HK-2 (cell line): Measurements from ENCODE around the gene MAP3K7.
"Not testable (repeated sequence)": the region's sequence is repeated elsewhere in the genome, so short reads cannot be mapped to it uniquely, and the experiment has no call there.

Experiments used
- DNase-seq: peaks from one replicate; pipeline ENCODE4 v3.0.0-alpha.2; 2018; ENCODE audit not compliant: unreplicated experiment

Gene MAP3K7

DNA sequence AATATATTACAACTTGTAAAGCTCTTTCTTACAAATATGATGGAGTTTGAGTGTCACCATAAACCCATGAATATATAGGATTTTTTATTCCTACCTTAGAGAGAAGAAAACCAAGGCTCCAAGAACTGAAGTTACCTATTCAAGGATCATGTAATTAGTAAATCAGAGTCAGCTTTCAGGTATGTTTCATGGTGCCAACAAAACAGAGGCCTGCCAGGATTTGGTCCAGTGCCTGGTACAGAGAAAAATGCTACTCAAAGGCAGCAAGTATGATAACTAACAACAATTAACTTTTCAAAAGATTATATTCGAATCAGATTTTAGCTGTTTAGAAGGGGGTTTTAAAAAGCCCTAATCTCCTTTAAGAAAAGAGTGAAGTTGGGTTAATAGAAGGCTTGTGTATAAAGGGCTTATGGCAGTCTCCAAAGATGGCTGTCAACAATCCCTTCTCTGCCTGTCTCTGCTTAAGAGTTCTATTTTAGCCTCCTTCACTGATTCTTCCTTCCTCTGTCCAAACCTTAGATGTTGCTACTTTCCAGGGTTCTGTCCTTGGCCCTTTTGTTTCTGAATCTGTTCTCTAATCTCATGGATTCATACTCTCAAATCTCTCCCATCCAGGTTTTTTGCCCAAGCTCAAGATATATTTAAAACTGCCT is 7.8 kb downstream of the MAP3K7 start:
- DNase-seq = no peak

DNA sequence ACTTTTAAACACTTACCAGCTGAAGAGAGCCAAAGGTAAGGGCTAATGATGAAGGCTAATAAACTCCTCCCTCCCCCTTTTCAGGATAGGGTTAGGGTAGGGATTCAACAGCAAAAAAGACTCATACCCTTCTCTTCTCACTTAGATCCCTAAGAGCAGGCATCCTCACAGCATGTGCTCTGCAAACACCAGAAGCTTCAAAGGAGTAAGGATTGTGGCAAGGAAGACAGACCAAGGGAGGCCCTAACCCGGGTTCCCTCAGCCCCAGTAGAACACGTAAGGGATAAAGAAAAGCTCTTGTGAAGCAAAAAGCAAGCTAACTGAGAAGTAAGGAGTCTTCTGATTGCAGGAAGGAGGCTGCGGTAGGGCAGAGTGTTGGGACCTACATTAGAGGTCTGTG is 11.6 kb downstream of the MAP3K7 start:
- no peak for DNase-seq

DNA sequence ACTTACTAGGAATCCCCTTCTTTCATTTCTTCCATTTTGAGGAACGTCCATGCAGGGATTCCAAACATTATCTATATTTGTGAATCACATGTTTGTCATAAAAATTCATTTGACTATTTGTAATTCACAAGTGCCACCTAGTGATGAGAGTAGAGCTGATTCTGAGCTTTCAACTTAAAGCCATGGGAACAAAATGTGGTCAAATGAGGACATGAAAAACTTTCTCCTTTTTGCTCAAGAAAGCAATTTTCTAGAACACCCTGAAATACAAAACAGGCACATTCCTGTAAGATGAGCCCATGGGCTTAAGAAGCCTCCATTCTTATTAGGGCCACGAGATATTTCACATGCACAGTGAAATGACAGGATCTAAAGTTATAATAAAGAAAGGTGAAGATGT is 12.3 kb downstream of the MAP3K7 start:
- DNase-seq = no peak

DNA sequence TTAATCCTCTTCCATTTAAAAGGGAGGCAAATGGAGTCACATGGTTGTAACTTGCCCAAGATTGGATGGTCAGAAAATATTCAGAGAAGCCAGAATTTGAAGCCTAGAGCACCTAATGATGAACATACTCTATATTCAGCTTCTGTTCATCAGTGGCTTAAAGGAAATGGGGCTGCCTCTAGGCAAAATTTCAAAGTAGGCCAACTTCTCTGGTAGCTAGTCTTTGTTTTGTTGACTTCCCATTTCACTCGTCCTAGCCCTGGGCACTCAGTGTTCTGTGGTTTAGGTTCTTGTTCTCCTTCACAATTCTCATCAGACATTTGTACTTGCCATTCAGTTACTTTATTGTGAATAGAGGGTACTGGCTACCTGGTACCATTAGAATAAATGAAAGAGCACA is 13.2 kb downstream of the MAP3K7 start:
- DNase-seq = no peak

DNA sequence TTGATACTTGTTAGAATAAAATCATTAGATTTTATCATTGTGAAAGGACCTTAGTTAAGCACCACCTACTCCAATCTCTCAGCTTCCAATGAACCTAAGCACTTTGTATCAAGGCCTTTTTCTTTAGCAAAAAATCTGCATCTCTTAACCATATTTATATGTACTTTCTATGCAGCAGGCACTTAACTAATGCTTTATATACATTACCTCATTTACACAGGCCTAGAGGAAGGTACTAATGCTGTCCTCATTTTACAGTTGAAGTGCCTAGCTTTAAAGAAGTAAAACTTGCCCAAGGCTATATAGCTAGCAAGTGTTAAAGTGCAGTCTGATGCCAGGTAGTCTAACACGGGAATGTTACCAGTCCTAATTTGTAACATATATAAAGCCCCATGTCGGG is 14.0 kb downstream of the MAP3K7 start:
- DNase-seq = no peak

DNA sequence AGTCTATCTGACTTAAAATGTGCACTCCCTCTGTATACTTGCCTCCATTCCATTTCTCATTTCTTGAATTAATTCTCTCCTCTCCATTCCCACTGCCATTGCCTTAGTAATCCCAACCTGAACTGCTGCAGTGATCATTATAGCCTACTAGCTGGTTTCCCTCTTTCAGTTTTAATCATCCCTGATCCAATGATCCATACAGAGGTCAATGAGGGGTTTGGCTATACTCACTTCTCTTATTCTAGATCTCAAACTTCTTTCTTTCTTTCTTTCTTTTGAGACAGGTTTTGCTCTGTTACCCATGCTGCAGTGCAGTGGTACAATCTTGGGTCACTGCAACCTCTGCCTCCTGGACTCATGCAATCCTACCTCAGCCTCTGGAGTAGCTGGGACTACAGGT is 17.6 kb downstream of the MAP3K7 start:
- no peak for DNase-seq

DNA sequence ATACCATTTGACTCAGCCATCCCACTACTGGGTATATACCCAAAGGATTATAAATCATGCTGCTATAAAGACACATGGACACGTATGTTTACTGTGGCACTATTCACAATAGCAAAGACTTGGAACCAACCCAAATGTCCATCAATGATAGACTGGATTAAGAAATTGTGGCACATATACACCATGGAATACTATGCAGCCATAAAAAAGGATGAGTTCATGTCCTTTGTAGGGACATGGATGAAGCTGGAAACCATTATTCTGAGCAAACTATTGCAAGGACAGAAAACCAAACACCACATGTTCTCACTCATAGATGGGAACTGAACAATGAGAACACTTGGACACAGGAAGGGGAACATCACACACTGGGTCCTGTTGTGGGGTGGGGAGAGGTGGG is 19.2 kb downstream of the MAP3K7 start:
- DNase-seq = not testable (repeated sequence)

DNA sequence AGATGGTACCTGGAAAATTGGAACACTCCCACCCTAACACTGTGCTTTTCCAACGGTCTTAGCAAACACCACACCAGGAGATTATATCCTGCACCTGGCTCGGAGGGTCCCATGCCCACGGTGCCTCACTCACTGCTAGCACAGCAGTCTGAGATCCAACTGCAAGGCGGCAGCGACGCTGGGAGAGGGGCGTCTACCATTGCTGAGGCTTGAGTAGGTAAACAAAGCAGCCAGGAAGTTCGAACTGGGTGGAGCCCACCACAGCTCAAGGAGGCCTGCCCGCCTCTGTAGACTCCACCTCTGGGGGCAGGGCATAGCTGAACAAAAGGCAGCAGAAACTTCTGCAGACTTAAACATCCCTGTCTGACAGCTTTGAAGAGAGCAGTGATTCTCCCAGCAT is 24.5 kb downstream of the MAP3K7 start:
- DNase-seq = not testable (repeated sequence)

DNA sequence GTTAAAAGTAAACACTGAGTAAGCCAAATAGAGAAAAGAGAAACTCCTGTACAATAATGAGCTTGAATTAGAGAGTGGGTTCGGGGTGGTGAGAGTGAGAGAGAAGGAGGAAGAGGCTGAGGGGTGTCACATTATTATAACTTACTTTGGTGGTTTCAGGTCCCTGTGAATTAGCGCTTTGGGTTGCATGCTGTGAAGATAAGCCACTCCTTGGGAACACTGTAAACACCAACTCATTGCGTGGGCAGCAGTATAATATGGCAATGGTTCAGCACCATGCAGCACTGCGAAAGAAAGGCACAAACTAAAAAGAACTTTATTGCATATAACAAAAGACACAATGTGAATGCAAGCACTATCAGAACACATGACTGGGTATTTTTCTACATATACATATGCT is 26.9 kb downstream of the MAP3K7 start:
- no peak for DNase-seq

DNA sequence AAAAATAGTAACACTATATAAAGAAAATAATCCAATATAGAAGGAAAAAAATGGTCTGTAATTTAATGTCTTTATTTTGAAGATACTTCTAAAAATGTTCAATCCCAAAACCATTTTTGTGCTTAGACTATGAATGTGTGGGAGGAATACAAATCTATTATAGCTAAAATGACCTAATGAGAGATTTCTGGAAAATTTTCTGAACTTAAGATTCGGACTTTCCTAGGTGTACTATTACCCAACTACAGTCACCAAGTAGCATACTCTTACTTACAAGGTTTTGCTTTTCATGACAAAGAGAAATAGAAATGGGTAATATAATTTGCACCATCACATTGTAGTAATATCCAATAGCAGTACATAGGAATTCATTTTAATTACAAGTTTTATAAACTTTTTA is 29.9 kb downstream of the MAP3K7 start:
- DNase-seq = no peak

DNA sequence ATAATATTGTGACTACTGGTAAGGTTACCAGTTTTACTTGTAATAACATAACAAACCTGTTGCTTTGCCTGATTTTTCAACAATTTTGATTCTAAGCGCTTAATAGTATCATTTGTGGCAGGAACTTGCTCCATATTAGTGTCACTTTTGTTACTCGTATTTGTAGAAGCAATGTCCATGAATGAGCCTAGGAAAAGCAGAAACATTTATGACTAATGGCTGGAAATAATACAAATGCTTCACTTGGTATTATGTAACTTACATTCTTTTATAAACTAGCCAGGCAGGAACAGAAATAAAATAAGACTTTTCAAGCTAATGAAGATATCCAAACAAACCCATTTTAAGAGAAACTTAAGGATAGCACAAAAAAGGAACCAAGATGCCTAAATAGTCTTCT is 38.9 kb downstream of the MAP3K7 start:
- DNase-seq = no peak

DNA sequence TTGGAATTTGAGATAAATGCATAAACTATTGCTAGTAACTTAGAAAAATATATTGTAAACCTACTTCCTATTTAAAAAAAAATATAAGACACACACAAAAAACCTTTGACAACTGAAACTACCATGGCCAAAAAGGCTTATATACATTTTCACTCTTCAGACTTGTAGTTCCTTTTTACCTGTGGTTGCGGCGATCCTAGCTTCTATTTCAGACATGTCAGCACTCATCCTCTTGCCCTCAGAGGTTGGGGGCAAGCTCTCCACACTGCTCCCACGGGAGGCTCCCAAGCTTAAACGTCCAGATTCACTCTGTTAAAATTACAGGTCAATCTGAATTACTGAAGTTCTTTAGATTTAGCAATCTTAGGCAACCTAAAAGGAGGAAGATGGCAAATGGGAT is 39.8 kb downstream of the MAP3K7 start:
- DNase-seq = no peak

DNA sequence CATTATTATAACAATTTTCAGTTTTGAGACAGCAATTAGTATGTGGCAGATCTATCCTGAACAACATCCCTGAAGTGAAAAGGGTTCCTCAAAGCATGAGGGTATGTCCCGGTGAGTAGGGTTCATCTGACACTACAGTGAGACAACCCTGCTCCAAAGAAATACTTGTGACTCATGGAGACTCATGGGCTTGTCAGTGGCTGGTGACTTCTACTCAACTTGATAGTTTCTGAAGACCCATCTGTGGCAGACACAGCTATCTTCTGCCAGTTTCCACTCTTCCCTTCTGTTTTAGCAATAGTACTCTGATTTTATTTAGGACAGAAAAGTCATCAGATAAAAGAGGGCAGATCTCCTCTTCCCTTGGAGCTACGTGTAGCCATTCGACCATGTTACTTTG is 41.4 kb downstream of the MAP3K7 start:
- no peak for DNase-seq

DNA sequence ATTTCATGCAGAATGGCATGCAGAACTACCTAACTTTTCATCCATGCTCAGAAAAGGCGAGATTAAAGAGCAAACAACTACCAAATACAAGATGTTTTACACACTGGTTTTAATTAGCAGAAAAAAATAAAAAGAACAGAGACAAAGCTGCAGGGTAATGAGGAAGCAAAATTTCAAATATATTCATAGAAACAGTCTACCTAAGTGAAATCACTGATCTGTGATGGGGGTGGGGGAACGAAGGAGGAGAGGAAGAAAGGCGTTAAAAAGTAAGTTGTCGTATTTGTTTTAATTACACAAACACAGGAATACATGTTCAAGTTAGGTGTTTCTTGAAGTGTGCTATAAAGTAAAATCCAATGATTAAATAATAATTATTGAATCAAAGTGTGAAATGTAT is 42.1 kb downstream of the MAP3K7 start:
- no peak for DNase-seq

DNA sequence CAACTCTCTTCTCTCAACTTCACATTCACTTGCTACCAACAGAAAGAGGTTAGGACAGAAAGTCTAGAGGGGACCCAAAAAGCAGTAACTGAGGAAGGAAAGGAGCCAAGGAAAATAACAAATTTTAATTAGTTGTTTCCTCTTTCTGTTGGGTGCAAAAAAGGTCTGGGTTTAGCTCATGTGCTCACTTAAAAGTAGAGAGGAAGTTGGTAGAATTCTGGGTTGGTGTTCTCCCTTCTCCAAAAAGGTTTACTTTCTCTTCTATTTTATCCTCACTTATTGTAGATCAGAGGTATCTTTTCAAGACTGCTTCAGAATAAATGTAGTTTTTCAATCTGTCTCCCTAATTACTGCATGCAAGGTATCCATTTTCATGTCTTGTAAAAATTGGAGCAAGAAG is 42.8 kb downstream of the MAP3K7 start:
- no peak for DNase-seq

DNA sequence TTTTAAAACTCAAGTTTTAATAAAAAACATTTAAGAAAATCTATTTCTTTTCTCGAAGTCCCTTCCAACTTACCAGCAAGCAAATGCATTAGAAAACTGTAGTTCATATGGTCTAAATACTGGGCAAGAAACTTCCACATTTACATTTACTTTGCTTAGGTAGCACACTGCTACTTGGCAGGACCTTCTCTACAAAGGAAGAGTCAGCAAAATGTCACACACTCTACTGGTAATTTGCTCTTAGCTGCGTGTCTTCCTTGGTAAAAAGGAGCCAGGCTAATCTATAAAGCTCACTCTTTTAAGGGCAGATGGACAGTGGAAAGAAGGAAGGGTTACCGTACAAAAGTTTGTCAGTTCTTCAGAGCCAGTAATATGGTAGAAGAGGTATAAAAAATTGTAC is 45.7 kb downstream of the MAP3K7 start:
- DNase-seq = no peak

DNA sequence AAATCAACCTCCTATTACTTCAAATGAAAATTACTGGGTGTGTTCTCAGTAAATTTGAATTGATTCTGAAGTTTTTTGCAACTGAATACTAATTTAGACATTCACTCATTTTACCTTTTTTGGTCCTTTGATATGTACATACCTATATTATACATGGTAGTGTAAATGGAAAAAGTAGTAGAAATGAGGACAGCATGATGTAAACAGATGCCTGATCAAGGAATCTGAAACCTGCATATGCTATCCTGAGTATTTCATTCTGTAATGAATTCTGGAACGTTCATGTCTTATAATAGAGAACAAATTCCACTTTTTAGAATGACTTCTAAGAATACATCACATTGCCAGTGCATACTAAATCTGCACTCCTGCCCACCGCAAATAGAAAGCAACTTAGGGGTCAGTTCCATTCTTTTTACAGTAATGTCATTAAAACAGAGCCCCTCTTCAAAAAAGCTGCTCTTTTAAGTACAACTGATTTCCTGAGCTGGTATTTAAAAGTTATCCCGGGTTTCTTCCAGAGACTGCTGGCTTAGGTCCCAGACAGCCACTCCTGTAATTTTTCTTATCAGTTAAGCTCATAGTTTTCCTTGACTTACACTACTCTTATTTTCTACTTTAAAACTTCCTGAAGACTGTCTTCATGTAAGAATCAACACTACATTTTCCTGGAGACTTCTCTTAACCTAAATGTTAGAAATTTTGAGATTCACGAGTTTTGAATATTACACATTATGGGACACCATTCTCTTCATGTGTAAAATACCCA is 48.4 kb downstream of the MAP3K7 start:
- DNase-seq = no peak

DNA sequence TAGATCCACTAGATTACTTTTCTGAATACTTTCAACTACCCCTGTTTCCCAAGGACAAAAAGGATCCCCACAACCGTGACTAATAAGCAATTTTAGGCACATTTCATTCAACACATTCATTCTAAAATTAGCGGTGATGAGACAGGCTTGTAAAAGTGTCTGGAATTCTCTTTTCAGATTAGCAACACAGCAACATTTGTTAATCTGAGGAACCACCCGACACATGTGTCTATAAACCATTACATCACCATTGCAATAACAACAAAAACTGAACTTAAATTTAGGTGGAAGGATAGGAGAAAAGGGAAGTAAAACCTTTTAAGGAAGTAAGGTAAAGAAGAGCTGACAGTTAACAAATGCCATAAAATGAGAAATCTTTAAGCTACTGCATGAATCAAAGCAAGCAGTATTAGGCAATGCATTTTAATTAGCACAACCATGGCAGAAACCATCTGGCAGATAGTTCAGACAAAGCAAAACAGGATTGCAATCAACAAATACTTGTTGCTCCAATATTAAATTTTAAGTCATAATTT is 49.1 kb downstream of the MAP3K7 start:
- no peak for DNase-seq

DNA sequence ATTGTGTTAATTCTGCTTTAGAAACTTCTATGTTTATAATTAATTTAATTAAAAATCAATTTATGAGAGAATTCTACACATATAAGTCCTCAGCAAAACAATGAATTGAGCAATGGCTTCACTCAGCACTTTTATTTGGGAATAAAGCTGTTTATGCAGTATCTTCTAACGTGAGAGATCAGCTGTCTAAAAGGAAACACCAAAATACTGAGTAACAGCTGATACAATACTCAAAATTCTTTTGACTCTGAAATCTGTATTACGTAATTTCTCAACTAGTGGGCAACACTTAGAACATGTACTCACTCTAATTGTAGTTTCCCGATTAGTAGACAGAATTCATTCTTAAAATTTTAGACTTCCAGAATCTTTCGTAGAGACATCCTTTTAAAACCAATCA is 49.8 kb downstream of the MAP3K7 start:
- DNase-seq = no peak

DNA sequence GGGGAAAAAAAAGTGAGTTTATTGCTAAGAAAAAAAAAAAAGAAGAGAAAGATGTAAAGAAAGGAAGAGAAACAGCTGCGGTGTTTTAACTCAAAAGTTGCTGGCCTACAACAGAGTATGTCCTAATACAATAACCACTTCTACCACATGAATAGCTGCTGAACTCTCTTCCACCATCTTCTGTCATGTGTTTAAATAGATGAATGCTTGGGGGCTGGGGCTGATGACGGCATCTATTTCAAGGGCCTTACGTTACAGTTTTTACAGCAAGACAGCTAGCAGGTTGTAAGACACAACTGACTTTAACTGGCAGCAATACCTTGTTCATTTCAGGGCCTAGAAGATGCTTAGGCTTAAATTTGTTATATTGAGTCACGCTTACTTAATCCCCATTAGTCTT is 50.4 kb downstream of the MAP3K7 start:
- DNase-seq = no peak

DNA sequence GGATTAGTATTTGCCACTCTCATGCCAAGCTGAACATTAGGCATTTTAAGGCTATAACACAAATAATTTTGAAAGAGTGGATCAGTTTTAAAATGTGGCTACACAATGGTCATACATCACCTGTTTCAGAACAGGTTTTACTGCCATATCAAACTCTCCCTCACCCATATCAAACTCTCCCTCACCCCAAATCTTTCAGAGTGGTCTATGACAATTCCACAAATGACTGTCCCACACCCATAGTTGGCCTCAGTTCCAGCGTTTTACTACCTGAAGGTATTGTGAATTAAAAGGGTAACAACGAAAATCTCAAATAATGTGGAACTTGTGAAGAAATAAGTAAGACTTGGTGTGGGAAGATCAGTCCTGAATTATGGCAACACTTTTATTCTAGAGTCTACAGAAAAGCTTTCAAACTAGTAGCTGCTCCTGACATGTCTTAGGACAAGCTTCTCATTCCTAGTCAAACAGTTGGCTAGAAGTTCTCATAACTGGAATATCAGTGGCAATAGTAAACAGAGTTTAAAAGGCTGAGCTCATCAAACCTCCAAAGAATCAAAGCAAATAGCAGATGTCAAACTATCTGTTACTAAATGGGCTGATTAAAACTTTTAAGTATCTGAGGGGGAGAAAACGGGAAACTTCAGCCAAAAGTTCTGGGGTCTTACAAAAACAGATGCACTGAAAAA is 52.4 kb downstream of the MAP3K7 start:
- no peak for DNase-seq

DNA sequence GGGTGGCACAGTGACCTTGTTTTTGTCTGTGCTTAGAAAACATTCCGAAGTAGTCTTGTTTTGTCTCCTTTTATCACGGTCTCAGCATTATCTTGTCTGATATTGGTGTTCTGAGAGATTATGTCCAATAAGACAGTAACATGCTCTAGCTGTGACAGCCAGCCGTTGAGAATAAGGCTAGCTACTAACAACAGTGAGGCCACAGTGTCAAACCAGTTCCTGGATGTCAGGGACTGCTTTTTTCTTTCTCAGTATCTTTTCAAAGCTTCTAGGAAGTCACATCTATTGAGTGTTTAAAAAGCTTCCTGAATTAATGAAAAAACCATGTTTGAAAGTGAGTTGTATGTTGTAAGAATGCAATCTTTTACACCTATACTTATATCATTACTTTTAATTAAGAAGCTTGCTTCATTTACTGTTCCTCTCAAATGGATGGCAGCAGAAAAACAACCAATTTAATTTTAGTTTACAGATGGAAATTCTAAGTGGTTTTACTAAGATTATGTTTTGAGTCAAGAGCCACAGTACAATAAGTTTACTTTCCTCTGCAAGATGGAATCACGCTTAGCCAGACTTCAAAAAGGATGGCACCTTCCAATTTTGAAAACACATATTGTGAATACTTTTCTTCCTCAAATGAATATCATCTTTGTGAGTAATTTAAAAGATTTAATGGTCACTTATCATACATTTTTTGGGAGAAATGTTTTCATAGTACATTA is 53.1 kb downstream of the MAP3K7 start:
- no peak for DNase-seq
